Body of pancreas (tissue), 4 donors: ENCODE data around the gene SPATA46.

Experiments
- CTCF ChIP-seq, 7 experiments: fragments of 450-650 bp in 4 of 7; fragments of 200-600 bp in 3 of 7; sonication (generic) in 3 of 7; IDR thresholded peaks; one replicate each; pipeline ENCODE4 v1.5.1; 2016 to 2019; ENCODE audit warnings: antibody characterized with exemption in 7 of 7
- POLR2A ChIP-seq, 3 donors: fragments of 450-650 bp; IDR thresholded peaks; one replicate each; pipeline ENCODE4 v1.6.1; 2016; ENCODE audit warnings: antibody characterized with exemption in 3 of 3, mild to moderate bottlenecking in 2 of 3

- TF ChIP-seq CTCF (IDR thresholded peaks at IDR 0.05) (no peak), POLR2A (IDR thresholded peaks at IDR 0.05) (no peak)
These were observed 4.2 kb downstream of the SPATA46 start for GRCh38 chr1:162372159-162373071.
